ENCODE data around the gene MACROD2. TPM values are rescaled to one million over a fixed set of nuclear protein-coding genes. Genes with fewer than 3 reads are reported as not detected.

MACROD2 gene
- total RNA-seq, 1 donor from 2014 or later, result 47.7 TPM

DNA sequence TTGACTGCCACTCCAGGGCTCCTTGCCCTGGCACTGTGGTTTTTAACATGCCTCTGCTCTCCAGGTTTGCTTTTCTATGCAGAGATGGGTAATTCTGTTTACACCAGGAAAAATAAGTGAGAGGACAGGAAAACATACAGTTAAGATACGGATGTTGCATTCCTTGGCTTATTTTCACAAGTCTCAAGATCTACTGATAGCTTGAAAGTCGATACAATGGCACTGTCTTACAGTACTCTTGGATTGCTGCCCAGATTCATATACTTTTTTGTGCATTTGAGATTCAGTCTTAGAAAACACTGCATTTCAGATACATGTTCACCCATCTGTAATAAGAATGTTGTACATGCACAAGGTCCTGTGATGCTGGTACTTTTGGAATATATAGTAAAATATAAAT is 501.7 kb downstream of the MACROD2 start:
- FAIRE-seq (no peak), DNase-seq (ENCODE audit: low spot score in 2 of 2) (no peak)

DNA sequence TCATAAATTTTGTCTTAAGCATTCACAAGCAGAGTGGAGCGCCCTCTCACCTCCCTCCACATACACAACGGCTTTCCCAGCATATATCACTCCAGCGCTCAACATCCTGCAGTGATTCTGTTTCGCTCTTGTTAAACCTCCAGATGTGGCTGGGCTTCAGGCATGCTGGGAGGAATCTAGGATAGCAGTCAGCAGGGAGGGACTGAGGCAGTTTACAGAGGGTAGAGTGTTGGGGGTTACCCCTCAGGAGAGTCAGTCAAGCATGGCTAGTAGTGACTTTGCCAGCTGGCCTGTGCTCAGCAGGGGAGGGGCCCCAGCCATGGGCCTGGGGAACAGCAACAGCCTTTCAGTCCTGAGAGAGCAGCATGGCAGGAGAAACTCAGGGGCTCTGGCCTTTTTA is 503.5 kb downstream of the MACROD2 start:
- DNase-seq (ENCODE audit: low spot score in 2 of 2) (no peak), FAIRE-seq (no peak)

DNA sequence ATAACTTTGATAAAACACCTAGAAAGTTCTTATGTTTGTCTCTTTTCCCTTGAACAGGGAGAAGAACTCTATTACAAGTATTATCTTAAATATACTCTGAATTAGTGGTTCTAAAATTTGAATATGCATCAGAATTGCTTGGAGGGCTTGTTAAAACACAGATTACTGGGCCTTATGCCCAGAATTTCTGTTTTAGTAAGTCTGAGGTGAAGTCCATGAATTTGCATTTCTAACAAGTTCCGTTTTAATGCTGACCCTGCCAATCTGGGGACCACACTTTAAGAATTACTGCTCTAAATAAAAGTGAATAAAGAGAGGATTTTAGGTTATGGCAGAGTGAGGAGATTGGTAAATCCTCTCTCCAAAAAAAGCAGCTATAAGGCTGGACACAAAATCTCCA is 510.2 kb downstream of the MACROD2 start:
- DNase-seq (ENCODE audit: low spot score in 2 of 2) (no peak), FAIRE-seq (no peak)

DNA sequence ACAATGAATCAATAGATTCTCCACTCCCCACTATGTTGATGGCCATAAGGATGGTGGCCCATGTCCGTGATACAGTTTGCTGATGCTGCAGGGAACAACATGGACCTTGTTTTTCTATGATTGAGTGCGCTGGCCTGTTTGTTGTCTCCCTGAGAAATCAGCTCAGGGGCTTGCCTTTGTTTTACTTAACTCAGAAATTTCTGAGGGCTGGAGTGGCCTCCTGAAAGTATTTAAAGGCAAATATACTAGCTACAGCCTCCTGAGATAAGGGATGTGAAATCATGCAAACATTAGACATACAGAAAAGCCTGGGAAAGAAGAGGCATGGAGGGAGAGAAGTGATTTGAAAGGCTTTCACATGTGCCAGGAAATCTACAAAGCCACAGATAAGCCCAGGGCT is 512.4 kb downstream of the MACROD2 start:
- FAIRE-seq (no peak), DNase-seq (ENCODE audit: low spot score in 2 of 2) (no peak)

DNA sequence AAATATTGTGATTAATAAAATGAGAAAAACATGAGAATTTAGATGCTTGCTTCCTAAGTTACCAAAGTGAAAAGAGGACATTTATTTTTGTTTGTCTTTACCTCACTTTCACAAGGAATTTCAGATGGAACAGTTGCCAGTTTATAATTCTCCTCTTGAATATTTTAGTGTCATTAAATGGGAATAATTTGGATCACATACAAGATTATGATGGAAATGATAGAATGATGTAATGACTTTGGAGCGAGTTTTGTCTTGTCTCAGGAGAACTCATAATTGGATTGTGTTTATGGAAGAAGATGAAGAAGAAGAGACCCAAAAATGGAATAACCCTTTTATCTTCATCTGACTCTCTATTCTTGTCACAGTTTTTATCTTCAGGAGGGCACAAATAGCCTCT is 515.0 kb downstream of the MACROD2 start:
- FAIRE-seq (no peak), DNase-seq (ENCODE audit: low spot score in 2 of 2) (no peak)

GRCh38 chr20:14512839-14513238 is 517.5 kb downstream of the MACROD2 start:
- FAIRE-seq (no peak), DNase-seq (ENCODE audit: low spot score in 2 of 2) (no peak)

DNA sequence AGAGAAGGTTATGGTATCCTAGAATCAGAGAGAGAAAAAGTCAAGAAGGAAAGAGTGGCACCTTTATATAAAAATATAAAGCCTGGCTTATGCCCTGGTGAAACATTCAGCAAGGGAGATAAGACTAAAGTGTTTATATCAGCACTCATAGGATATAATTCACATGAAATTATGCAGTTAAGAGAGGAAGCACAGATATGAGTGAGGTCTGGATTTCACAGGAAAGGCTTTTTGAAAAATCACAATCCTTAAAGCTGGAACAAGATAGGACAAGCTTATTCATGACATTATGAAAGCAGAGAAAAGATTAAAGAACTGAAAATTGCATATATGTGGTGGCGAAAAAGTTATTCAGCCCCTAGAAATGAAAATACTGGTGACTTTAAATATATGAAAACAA is 523.3 kb downstream of the MACROD2 start:
- FAIRE-seq, result no peak

GRCh38 chr20:14521016-14521415 is 525.7 kb downstream of the MACROD2 start:
- DNase-seq (ENCODE audit: low spot score in 2 of 2) (no peak), FAIRE-seq (no peak)

More for the DNA sequence above, 523.3 kb downstream of the MACROD2 start:
- no peak for DNase-seq (ENCODE audit: low spot score in 2 of 2)

DNA sequence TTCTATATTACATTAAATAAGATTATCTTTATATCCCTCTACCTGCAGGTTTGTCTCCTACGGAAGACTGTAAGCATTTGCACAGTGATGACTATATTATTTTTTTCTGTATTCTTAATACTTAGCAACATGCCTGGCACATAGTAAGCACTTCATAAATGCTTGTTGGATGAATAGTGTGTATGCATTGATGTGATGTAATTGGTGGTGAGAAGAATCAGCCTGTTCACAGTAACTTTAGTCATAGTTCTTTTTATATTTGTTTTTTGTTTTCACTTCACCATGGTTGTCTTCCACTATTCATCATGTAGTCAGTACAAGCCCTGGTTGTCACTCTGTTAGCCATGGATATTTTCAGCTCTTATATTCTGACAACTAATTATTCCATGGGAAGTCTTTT is 526.1 kb downstream of the MACROD2 start:
- DNase-seq (ENCODE audit: low spot score in 2 of 2) (no peak), FAIRE-seq (no peak)

- DNase-seq (ENCODE audit: low spot score in 2 of 2) (no peak), FAIRE-seq (no peak)
Measured at GRCh38 chr20:14522595-14522994, 527.3 kb downstream of the MACROD2 start.

GRCh38 chr20:14523090-14523489 is 527.8 kb downstream of the MACROD2 start:
- FAIRE-seq (no peak), DNase-seq (ENCODE audit: low spot score in 2 of 2) (no peak)

DNA sequence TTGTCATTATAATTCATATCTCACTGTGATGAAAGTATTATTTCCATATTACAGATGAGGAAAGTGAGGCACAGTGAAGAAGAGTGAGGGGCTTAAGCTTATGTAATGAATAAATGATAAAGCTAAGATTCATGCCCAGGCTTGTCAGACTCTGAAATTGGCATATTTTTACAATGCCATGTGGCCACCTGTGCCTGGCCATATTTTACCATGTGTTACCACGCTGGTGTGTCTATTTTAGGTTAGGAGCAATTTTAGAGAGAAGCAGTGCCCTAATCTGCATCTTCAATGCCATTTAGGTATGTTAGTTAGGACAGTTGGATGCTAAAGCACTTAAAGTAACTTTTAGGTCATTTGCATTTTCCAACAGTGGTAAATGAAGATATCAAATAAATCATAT is 530.1 kb downstream of the MACROD2 start:
- DNase-seq (ENCODE audit: low spot score in 2 of 2) (no peak), FAIRE-seq (no peak)

DNA sequence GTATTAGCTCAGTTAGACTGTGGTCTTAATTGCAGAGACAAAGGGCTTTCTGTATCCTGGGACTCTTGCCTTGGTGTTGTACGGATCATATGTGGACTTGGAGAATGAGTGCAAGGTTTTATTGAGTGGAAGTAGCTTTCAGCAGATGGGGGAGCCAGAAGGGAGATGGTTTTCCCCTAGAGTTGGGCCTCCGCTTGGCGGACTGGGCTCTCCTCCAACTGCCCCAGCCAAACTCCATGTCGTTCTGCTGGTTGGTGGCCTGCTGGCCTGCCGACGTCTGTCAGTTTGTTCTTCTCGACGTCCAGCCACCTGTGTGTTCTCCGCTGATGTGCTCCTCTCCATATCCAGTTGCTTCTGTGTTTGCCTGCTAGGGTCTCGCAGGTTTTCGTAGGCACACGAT is 531.6 kb downstream of the MACROD2 start:
- FAIRE-seq (no peak), DNase-seq (ENCODE audit: low spot score in 2 of 2) (no peak)

DNA sequence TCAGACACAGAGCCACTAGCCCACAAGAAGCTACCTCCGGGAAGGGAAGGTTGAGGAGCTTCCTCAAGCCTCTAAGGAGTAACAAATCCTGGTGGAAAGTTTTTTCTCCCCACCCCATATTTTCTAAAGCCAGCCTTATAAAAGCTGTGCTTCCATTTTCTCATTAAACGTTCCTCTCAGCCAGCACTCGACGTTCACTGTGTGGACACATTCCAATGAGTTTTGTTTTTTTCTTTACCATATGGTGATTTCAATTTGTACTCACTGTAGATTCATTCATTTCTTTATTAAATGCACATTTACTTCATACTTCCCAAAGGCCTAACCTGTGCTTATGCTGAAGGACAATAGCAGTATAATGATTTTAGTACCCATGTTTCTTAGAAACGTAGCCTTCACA is 536.5 kb downstream of the MACROD2 start:
- FAIRE-seq, result no peak
- DNase-seq (ENCODE audit: low spot score in 2 of 2), result no peak

DNA sequence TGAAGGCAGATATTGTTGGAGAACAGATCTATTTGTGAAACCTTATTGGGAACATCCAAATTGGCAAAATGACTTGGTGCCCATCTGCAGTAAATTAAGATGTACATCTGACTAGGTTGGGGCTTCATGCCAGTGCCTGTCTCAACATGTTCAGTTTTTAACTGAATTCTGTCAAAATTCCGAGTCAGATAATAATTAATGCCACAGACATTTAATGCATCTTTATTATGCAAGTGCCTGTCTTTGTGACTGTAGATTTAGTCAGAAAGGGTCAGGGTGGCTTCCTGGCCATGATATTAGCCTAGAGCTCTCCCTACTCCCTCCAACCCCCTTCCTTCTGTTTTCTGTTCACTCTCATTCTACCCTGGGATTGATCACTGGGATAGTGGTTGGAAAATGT is 541.4 kb downstream of the MACROD2 start:
- no peak for DNase-seq (ENCODE audit: low spot score in 2 of 2)
- no peak for FAIRE-seq

DNA sequence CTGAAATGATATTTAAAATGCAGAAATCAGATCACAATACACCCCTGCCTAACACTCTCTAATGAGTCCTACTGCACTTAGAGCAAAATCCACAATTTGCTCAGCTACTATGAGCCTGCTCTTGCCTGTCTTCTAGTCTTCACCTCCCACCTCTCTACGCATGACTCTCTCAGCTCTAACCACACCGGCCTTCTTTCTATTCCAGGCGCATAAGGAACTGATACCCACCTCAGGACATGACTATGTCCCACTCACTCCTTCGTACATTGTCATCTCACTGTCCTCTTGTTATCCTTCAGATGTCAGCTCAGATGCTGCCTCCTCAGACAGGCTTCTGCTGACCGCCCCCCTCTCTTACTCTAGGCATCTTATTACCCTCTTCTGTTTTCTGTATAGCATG is 543.1 kb downstream of the MACROD2 start:
- FAIRE-seq (no peak), DNase-seq (ENCODE audit: low spot score in 2 of 2) (no peak)

GRCh38 chr20:14543040-14543439 is 547.7 kb downstream of the MACROD2 start:
- no peak for FAIRE-seq
- DNase-seq (ENCODE audit: low spot score in 2 of 2), result no peak

DNA sequence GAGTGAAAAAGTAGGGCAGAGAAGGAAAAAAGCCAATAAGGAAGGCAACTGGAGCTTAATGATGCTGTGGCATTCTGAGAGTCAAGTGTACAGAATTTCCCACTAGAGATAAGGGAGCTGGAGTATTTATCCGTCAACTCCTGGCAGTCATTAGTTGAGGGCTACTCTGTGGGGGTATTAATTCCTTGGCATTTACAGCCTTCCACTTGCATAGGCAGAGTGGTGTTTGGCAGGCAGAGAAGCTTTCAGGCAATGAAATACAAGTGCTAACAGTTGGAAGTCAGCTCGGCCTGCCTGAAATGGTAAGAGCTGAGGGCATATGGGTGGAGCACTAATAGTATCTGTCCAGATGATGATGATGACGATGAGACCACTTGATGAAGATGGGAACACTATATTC is 549.4 kb downstream of the MACROD2 start:
- FAIRE-seq (no peak), DNase-seq (ENCODE audit: low spot score in 2 of 2) (no peak)

- DNase-seq (ENCODE audit: low spot score in 2 of 2) (no peak), FAIRE-seq (no peak)
Measured at GRCh38 chr20:14550655-14551054, 555.3 kb downstream of the MACROD2 start.

GRCh38 chr20:14553774-14554534 is 558.6 kb downstream of the MACROD2 start:
- DNase-seq (ENCODE audit: low spot score in 2 of 2), result no peak
- FAIRE-seq, result no peak

DNA sequence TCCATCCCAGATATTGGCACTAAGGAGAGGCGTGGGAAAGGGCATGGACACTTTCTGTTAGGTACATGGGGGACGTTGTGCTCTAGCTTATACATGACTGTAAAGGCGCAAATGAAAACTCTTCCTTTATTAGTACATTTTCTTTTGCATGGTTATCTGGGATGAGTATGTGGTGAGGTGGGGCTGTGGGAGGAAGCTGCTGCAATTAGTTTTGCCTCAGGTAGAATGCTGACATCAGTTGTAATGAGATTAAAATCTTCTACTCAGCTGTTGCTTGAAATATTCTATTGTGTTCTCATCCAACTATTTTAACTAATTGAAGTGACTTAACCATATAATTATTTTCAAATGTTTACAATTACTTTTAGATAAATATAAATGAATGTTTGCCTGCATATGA is 560.4 kb downstream of the MACROD2 start:
- DNase-seq (ENCODE audit: low spot score in 2 of 2) (no peak), FAIRE-seq (no peak)

DNA sequence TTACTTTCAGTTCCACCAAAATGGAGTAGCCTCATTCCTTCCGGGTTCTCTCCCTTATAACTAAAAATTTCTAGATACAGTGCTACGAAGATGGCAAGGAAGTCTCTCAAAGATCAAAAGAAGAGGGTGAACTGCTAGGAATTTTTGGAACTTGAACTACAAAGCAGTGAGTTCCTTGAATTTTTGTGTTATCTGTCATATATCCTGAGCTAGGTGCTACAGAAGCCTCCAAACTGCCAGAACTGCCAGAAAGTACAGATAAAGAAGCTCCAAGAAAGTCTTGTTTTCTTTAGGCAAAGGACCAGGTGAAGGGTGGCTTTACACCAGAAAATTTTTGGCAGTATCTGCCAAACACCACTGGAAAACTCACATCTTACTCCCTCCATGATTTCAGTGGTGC is 560.9 kb downstream of the MACROD2 start:
- no peak for DNase-seq (ENCODE audit: low spot score in 2 of 2)
- FAIRE-seq, result no peak

DNA sequence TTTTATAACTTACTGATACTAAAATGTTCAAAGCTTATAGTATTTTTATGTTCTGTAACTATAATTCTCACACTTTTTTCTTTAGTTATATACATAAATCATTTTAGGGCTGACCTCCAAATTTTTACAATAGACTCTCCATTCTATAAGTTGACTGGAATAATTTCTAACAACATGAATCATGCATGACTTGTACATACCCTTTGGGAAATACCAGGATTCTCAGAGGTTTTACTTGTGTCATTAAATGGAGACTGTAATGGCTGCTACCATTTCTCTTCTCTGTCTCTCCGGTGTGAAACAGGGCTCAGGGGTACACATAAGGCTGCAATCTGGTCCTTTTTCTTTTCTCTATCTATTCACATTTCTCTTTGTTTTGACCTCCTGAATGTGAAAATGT is 564.3 kb downstream of the MACROD2 start:
- FAIRE-seq (no peak), DNase-seq (ENCODE audit: low spot score in 2 of 2) (no peak)
